PC-3 (cell line): Measurements from ENCODE around the gene LTA4H.

ENCODE experiments used
- EZH2 ChIP-seq: fragments of 300-600 bp; sonication (generic); IDR thresholded peaks from one replicate; pipeline ENCODE4 v1.6.1; 2017; ENCODE audit warnings: antibody characterized with exemption, mild to moderate bottlenecking, low read length; ENCODE audit not compliant: unreplicated experiment
- EZH2phosphoT487 ChIP-seq: fragments of 300-600 bp; sonication (generic); IDR thresholded peaks from 2 replicates; pipeline ENCODE4 v1.6.1; 2018; ENCODE audit warnings: mild to moderate bottlenecking, antibody characterized with exemption, low read length, borderline replicate concordance
- TF ChIP-seq, protein P1 (sequence below): fragments of 300-600 bp; sonication (generic); conservative IDR thresholded peaks from 2 replicates; pipeline ENCODE4 v1.5.1; 2017; ENCODE audit warnings: antibody characterized with exemption, low read depth, mild to moderate bottlenecking, low read length

DNA sequence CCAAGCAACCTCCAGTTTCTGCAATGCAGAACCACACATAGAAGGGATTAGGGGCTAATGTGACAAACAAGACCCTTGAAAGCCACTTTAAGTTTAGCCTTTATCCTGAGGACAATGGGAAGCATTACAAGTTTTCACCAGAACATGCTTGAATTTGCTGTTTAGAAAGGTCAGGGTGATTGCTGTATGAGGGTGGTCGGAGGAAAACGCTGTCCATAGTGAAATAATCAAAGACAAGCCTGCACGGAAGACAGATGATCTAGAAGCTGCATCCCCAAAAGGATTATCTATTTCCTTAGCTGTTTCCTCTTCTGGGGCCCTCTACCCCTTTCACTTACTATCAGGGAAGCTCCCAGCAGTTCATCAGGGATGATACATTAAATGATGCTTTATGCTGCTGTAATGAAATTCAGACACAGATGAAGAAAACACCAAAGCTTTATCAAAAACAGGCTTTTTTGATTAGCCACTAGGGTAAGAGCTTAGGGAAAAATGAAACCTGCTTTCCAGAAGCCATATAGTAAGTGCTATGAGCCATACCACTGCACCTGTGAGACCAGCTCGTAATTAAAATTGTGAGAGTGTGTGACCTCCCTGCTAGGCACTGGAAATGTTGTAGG lies 45.8 kb downstream of the LTA4H start:
- TF ChIP-seq, protein P1, sequence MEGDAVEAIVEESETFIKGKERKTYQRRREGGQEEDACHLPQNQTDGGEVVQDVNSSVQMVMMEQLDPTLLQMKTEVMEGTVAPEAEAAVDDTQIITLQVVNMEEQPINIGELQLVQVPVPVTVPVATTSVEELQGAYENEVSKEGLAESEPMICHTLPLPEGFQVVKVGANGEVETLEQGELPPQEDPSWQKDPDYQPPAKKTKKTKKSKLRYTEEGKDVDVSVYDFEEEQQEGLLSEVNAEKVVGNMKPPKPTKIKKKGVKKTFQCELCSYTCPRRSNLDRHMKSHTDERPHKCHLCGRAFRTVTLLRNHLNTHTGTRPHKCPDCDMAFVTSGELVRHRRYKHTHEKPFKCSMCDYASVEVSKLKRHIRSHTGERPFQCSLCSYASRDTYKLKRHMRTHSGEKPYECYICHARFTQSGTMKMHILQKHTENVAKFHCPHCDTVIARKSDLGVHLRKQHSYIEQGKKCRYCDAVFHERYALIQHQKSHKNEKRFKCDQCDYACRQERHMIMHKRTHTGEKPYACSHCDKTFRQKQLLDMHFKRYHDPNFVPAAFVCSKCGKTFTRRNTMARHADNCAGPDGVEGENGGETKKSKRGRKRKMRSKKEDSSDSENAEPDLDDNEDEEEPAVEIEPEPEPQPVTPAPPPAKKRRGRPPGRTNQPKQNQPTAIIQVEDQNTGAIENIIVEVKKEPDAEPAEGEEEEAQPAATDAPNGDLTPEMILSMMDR, result no peak
- TF ChIP-seq EZH2 (no peak), EZH2phosphoT487 (no peak)
